Kidney (tissue), 14 donors: Measurements from ENCODE around the gene C18orf63. TPM values are rescaled to one million over a fixed set of nuclear protein-coding genes. Genes with fewer than 3 reads are reported as not detected.

Experiments used
- DNase-seq, 5 donors: peaks; one replicate each; pipeline ENCODE4 v3.0.0-alpha.2; 2013 to 2020
- FAIRE-seq: peaks from 2 replicates; lab custom pipeline; 2012; peaks lifted over from hg19 to GRCh38; lab: Jason Lieb, UNC
- H3K27ac ChIP-seq, 2 donors: one replicate each; pipeline ENCODE4 v1.7.0; 2013; ENCODE audit warnings: low read depth in 2 of 2, low read length in 2 of 2, inconsistent platforms in 1 of 2
- H3K27me3 ChIP-seq: one replicate; pipeline ENCODE4 v1.7.1; 2013; ENCODE audit warnings: low read length, inconsistent platforms; ENCODE audit not compliant: control insufficient read depth, insufficient read depth
- H3K36me3 ChIP-seq, 3 donors: one replicate each; pipeline versions ENCODE4 v1.7.0 to v1.7.1; 2013; ENCODE audit warnings: low read length in 3 of 3, control low read depth in 1 of 3, inconsistent platforms in 1 of 3; ENCODE audit not compliant: insufficient read depth in 3 of 3, control insufficient read depth in 2 of 3
- H3K4me1 ChIP-seq, 3 donors: one replicate each; pipeline versions ENCODE4 v1.7.0 to v1.7.1; 2013; ENCODE audit warnings: low read length in 3 of 3, inconsistent platforms in 1 of 3, low read depth in 1 of 3; ENCODE audit not compliant: control insufficient read depth in 2 of 3, insufficient read depth in 2 of 3
- H3K4me3 ChIP-seq, 3 donors: one replicate each; pipeline versions ENCODE4 v1.7.0 to v1.8.1; 2013; ENCODE audit warnings: low read length in 3 of 3, control low read depth in 1 of 3, inconsistent platforms in 1 of 3
- H3K9ac ChIP-seq, 3 donors: one replicate each; pipeline versions ENCODE4 v1.7.0 to v1.7.1; 2013; ENCODE audit warnings: low read length in 3 of 3, control low read depth in 1 of 3, inconsistent platforms in 1 of 3
- H3K9me3 ChIP-seq, 3 donors: one replicate each; pipeline versions ENCODE4 v1.7.0 to v1.7.1; 2013; ENCODE audit warnings: low read length in 3 of 3, control low read depth in 1 of 3, inconsistent platforms in 1 of 3; ENCODE audit not compliant: control insufficient read depth in 2 of 3, insufficient read depth in 1 of 3
- CTCF ChIP-seq: IDR thresholded peaks from 3 replicates; pipeline ENCODE4 v1.5.1; 2012; ENCODE audit warnings: mild to moderate bottlenecking, moderate library complexity, borderline replicate concordance; ENCODE audit not compliant: insufficient read depth; ENCODE audit errors: extremely low read depth
- intact Hi-C: fragments of 100-400 bp; cut with DNase I; formaldehyde crosslinking; loops from one replicate; pipeline ENCODE4 v1.11.1; 2022
- polyA plus RNA-seq: library from polyadenylated mRNA; stranded (reverse); fragments of 350-450 nt; fragmentation: Illumina TruSeq; extraction: RNeasy Lipid Tissue Mini Kit (QIAGEN cat#74804); gene quantifications from one replicate; pipeline ENCODE4 v1.2.3, GENCODE V29; 2014; ENCODE audit warnings: low read depth, low replicate concordance; ENCODE audit not compliant: insufficient read depth
- total RNA-seq: library from RNA; stranded (reverse); fragmentation: NEBNext Ultra II Directional; extraction: Animal tissue kit (Norgen Biotek cat#: 25700); gene quantifications from one replicate; pipeline ENCODE4 v1.2.1, GENCODE V29; 2021
- donor health status: control.
- donor health status: control.
- donor health status: control.
- donor health status: control.
- donor health status: control.
- donor health status: DM: yes; HTN: yes; CAD: no.
- donor health status: Normal renal cell carcinoma (clear cell type).

C18orf63 gene
- total and polyA plus RNA-seq, 2 donors from 2014 or later: not detected

- Histone ChIP-seq H3K9ac (no peak overlapping the region), H3K36me3 (no peaks in the 10 kb centered on the region)
Observed at GRCh38 chr18:74299746-74300145, 15.9 kb upstream of the C18orf63 start.

GRCh38 chr18:74303306-74303705, 12.3 kb upstream of the C18orf63 start:
- Histone ChIP-seq H3K36me3 (no peaks in the 10 kb centered on the region), H3K27me3 (no peaks in the 10 kb centered on the region), H3K4me3 (no peak overlapping the region), H3K9ac (no peak overlapping the region), H3K27ac (no peak overlapping the region), H3K9me3 (no peaks in the 10 kb centered on the region), H3K4me1 (no peaks in the 10 kb centered on the region)
- DNase-seq (no peak), FAIRE-seq (no peak)
- no peak for TF ChIP-seq CTCF
- intact Hi-C loops: no loop called here

More at GRCh38 chr18:74299746-74300145, 15.9 kb upstream of the C18orf63 start:
- H3K27me3 ChIP-seq: no peaks in the 10 kb centered on the region
- no peak overlapping the region for H3K4me3 ChIP-seq
- no peak for TF ChIP-seq CTCF
- no peaks in the 10 kb centered on the region for H3K9me3 ChIP-seq
- H3K27ac ChIP-seq: no peak overlapping the region
- intact Hi-C loops: no loop called here
- no peaks in the 10 kb centered on the region for H3K4me1 ChIP-seq
- DNase-seq (no peak), FAIRE-seq (no peak)

- no peak for TF ChIP-seq CTCF
- no peak for DNase-seq
- Histone ChIP-seq H3K9ac (no peak overlapping the region), H3K9me3 (no peaks in the 10 kb centered on the region), H3K27me3 (no peaks in the 10 kb centered on the region), H3K36me3 (no peaks in the 10 kb centered on the region), H3K4me3 (no peak overlapping the region), H3K4me1 (no peaks in the 10 kb centered on the region), H3K27ac (no peak overlapping the region)
- no peak for FAIRE-seq
- intact Hi-C loops: no loop called here
Observed at GRCh38 chr18:74303936-74304335, 11.7 kb upstream of the C18orf63 start.

GRCh38 chr18:74310411-74310810, 5.2 kb upstream of the C18orf63 start:
- Histone ChIP-seq H3K4me1 (peaks cover 0 to 5% (median 0%) of the 10 kb centered on the region in 3 donors), H3K27ac (no peak overlapping the region), H3K27me3 (no peaks in the 10 kb centered on the region), H3K36me3 (no peaks in the 10 kb centered on the region), H3K4me3 (no peak overlapping the region), H3K9ac (no peak overlapping the region), H3K9me3 (no peaks in the 10 kb centered on the region)
- FAIRE-seq (no peak), DNase-seq (peak in 1 of 5 donors; percentile 31)
- TF ChIP-seq CTCF: peak; percentile 58
- intact Hi-C loops: no loop called here
